SU-DHL-6 (cell line): ENCODE data around the gene RBM20.

ENCODE experiments used
- H2AFZ ChIP-seq: fragments of 200-600 bp; sonication (generic); 2 replicates; pipeline ENCODE4 v1.6.1; 2014; ENCODE audit warnings: low read depth, mild to moderate bottlenecking, moderate library complexity, mixed read lengths, antibody characterized with exemption, low read length; ENCODE audit not compliant: severe bottlenecking
- H3F3A ChIP-seq: fragments of 200-600 bp; shearing (Covaris generic); 2 replicates; pipeline ENCODE4 v1.6.0; 2016; ENCODE audit warnings: antibody characterized with exemption, mild to moderate bottlenecking; ENCODE audit not compliant: insufficient read depth
- H3K27ac ChIP-seq: fragments of 200-600 bp; sonication (generic); 2 replicates; pipeline ENCODE4 v1.5.1; 2016; ENCODE audit warnings: low read depth, mild to moderate bottlenecking, low read length, moderate library complexity, mixed read lengths
- H3K27me3 ChIP-seq: fragments of 200-600 bp; sonication (generic), shearing (Covaris generic); 2 replicates; pipeline ENCODE4 v1.6.0; 2014; ENCODE audit warnings: mild to moderate bottlenecking, low read length
- H3K36me3 ChIP-seq: fragments of 200-600 bp; sonication (generic); 2 replicates; pipeline ENCODE4 v1.6.1; 2014; ENCODE audit warnings: mild to moderate bottlenecking, low read length, mixed read lengths
- H3K4me2 ChIP-seq: fragments of 300-600, 200-600 bp; shearing (Covaris generic), sonication (generic); 2 replicates; pipeline ENCODE4 v1.6.0; 2014; ENCODE audit warnings: low read length, low read depth, mild to moderate bottlenecking; ENCODE audit not compliant: poor library complexity, severe bottlenecking
- H3K4me3 ChIP-seq: fragments of 200-600 bp; sonication (generic); 2 replicates; pipeline ENCODE4 v1.5.1; 2014; ENCODE audit warnings: antibody characterized with exemption, low read length, mild to moderate bottlenecking, mixed read lengths; ENCODE audit not compliant: insufficient read depth, poor library complexity, severe bottlenecking
- H3K79me2 ChIP-seq: fragments of 200-600 bp; sonication (generic); 2 replicates; pipeline ENCODE4 v1.6.1; 2014; ENCODE audit warnings: mild to moderate bottlenecking, low read length, moderate library complexity; ENCODE audit not compliant: insufficient read depth
- H3K9ac ChIP-seq: fragments of 200-600 bp; sonication (generic); 2 replicates; pipeline ENCODE4 v1.7.0; 2014; ENCODE audit warnings: mild to moderate bottlenecking, low read length
- H3K9me2 ChIP-seq: fragments of 200-600 bp; sonication (generic); replicated peaks from 2 replicates; pipeline ENCODE4 v1.6.1; 2014; ENCODE audit warnings: low read length; ENCODE audit not compliant: insufficient read depth
- H3K9me3 ChIP-seq: fragments of 200-600 bp; sonication (generic); 2 replicates; pipeline ENCODE4 v1.6.1; 2014; ENCODE audit warnings: low read length, mixed read lengths; ENCODE audit not compliant: insufficient read depth
- H4K20me1 ChIP-seq: fragments of 200-600 bp; sonication (generic); 2 replicates; pipeline ENCODE4 v1.6.1; 2014; ENCODE audit warnings: low read depth, mild to moderate bottlenecking, antibody characterized with exemption, low read length, moderate library complexity, mixed read lengths
- CTCF ChIP-seq: fragments of 200-600 bp; sonication (generic); IDR thresholded peaks from one replicate; pipeline ENCODE4 v1.5.1; 2017; ENCODE audit warnings: antibody characterized with exemption, mild to moderate bottlenecking, low read length, moderate library complexity; ENCODE audit not compliant: insufficient read depth, poor library complexity, severe bottlenecking
- EZH2phosphoT487 ChIP-seq: fragments of 200-600 bp; sonication (generic), shearing (Covaris generic); conservative IDR thresholded peaks from 2 replicates; pipeline ENCODE4 v1.6.1; 2018; ENCODE audit warnings: mild to moderate bottlenecking, antibody characterized with exemption, low read length, moderate library complexity, mixed read lengths

The RBM20 gene

GRCh38 chr10:110676016-110676415 is 31.9 kb downstream of the RBM20 start:
- H3K27me3 ChIP-seq, result no peaks in the 10 kb centered on the region
- no peaks in the 10 kb centered on the region for H4K20me1 ChIP-seq
- H2AFZ ChIP-seq, result no peak overlapping the region
- H3K9me3 ChIP-seq, result no peaks in the 10 kb centered on the region
- no peak overlapping the region for H3K4me2 ChIP-seq
- H3K27ac ChIP-seq, result no peak overlapping the region
- no peaks in the 10 kb centered on the region for H3K36me3 ChIP-seq
- H3F3A ChIP-seq, result no peaks in the 10 kb centered on the region
- no peak overlapping the region for H3K4me3 ChIP-seq
- H3K79me2 ChIP-seq, result no peaks in the 10 kb centered on the region
- no peak for TF ChIP-seq EZH2phosphoT487
- TF ChIP-seq CTCF, result no peak
- no peak overlapping the region for H3K9ac ChIP-seq
- H3K9me2 ChIP-seq, result no peaks in the 10 kb centered on the region

GRCh38 chr10:110679486-110680272 is 35.5 kb downstream of the RBM20 start:
- no peaks in the 10 kb centered on the region for H3K9me2 ChIP-seq
- no peak overlapping the region for H3K9ac ChIP-seq
- H4K20me1 ChIP-seq, result no peaks in the 10 kb centered on the region

GRCh38 chr10:110680273-110681020 is 36.3 kb downstream of the RBM20 start:
- TF ChIP-seq CTCF (no peak), EZH2phosphoT487 (no peak)
- H3K36me3 ChIP-seq, result no peaks in the 10 kb centered on the region
- H3F3A ChIP-seq, result no peaks in the 10 kb centered on the region
- H3K9me2 ChIP-seq, result no peaks in the 10 kb centered on the region
- H3K79me2 ChIP-seq, result no peaks in the 10 kb centered on the region
- H3K4me3 ChIP-seq, result no peak overlapping the region
- H4K20me1 ChIP-seq, result no peaks in the 10 kb centered on the region
- no peak overlapping the region for H2AFZ ChIP-seq
- no peak overlapping the region for H3K4me2 ChIP-seq
- H3K9me3 ChIP-seq, result no peaks in the 10 kb centered on the region
- H3K27ac ChIP-seq, result no peak overlapping the region
- H3K9ac ChIP-seq, result no peak overlapping the region
- no peaks in the 10 kb centered on the region for H3K27me3 ChIP-seq

More at GRCh38 chr10:110679486-110680272, 35.5 kb downstream of the RBM20 start:
- H3K27me3 ChIP-seq, result no peaks in the 10 kb centered on the region
- no peaks in the 10 kb centered on the region for H3K9me3 ChIP-seq
- no peak overlapping the region for H2AFZ ChIP-seq
- no peak overlapping the region for H3K4me3 ChIP-seq
- TF ChIP-seq EZH2phosphoT487 (no peak), CTCF (no peak)
- H3K36me3 ChIP-seq, result no peaks in the 10 kb centered on the region
- H3K79me2 ChIP-seq, result no peaks in the 10 kb centered on the region
- no peak overlapping the region for H3K27ac ChIP-seq
- no peaks in the 10 kb centered on the region for H3F3A ChIP-seq
- no peak overlapping the region for H3K4me2 ChIP-seq
